Measurements from ENCODE around the gene CYP4A22. TPM values are rescaled to one million over a fixed set of nuclear protein-coding genes. Genes with fewer than 3 reads are reported as not detected.

Gene CYP4A22
- total RNA-seq, 2 donors from 2014 or later, result not detected

DNA sequence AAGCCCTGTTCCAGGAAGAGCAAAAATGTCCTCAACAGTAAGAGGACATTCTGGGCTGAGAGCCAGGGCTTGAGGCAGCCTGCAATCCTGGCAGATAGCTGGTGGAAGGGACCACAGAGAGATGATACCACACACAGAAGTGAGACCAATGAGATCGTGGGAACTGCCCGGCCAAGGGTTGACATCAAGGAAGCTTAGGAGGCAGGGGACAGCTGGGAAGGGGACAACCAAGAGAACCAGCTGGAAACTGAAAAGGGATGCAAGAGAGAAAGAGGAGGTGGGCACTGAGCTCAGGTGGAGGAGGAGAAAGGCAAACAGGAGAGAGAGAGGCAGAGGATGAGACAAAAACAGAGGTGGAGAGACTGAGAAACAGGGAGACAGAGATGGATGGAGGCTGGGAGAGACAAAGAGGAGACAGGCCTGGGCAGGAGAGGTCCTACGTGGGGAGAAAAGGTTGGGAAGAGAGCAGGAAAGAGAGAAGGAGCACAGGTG lies 43.4 kb downstream of the CYP4A22 start:
- DNase-seq (ENCODE audit: low spot score) (no peak), ATAC-seq (ENCODE audit: insufficient number of reproducible peaks, low FRiP score, low read depth) (no peak)
- peaks cover 10 to 14% of the 10 kb centered on the region in 2 donors for H3K4me1 ChIP-seq (ENCODE audit: control insufficient read depth in 1 of 2, low read depth in 2 of 2)
- no peak overlapping the region for H3K27ac ChIP-seq
- TF ChIP-seq, protein P1, sequence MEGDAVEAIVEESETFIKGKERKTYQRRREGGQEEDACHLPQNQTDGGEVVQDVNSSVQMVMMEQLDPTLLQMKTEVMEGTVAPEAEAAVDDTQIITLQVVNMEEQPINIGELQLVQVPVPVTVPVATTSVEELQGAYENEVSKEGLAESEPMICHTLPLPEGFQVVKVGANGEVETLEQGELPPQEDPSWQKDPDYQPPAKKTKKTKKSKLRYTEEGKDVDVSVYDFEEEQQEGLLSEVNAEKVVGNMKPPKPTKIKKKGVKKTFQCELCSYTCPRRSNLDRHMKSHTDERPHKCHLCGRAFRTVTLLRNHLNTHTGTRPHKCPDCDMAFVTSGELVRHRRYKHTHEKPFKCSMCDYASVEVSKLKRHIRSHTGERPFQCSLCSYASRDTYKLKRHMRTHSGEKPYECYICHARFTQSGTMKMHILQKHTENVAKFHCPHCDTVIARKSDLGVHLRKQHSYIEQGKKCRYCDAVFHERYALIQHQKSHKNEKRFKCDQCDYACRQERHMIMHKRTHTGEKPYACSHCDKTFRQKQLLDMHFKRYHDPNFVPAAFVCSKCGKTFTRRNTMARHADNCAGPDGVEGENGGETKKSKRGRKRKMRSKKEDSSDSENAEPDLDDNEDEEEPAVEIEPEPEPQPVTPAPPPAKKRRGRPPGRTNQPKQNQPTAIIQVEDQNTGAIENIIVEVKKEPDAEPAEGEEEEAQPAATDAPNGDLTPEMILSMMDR (IDR thresholded peaks at IDR 0.05), result no peak
- no peaks in the 10 kb centered on the region for H3K9me3 ChIP-seq
- no peak overlapping the region for H3K4me3 ChIP-seq
- no peaks in the 10 kb centered on the region for H3K36me3 ChIP-seq
- H3K27me3 ChIP-seq (replicated peaks; ENCODE audit: insufficient read depth), result no peaks in the 10 kb centered on the region

GRCh38 chr1:47181095-47181954 lies 44.1 kb downstream of the CYP4A22 start:
- no peak for DNase-seq (ENCODE audit: low spot score)

DNA sequence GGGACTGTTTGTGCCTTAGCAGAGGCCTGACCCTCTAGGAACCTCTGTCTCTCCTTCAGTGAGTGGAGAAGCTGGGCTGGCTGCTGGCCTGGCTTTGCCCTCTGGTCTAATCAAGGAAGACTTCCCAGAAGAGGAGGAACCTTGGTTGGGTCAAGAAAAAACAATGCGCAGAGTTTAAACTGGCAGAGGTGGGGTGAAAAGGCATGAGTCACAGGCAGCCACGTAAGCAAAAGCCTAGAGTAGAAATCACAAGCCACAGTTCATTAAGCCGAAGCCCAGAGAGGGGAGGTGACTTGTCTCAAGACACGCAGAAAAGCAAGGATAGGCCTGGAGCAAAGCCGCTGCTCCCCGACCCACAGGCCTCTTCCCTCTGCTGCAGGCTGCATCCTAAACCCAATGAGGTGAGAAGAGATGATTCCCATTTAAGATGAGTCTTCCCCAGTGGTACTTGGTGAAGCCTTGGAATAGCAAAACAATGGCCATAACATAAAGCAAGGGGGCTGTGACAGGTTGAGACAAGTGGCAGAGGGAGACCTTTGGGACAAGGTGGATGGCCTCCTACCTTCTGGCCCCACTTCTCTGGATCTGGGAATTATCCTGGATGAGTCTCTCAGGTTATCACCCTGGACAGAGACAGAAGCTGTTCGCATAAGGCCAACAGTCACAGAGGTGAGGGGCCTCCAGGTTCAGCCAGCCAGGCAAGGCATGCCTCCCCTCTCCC lies 44.9 kb downstream of the CYP4A22 start:
- DNase-seq (ENCODE audit: low spot score), result no peak

More at GRCh38 chr1:47181095-47181954, 44.1 kb downstream of the CYP4A22 start:
- TF ChIP-seq, protein P1 (IDR thresholded peaks at IDR 0.05), result no peak
- Histone ChIP-seq H3K27me3 (replicated peaks; ENCODE audit: insufficient read depth) (no peaks in the 10 kb centered on the region), H3K4me3 (no peak overlapping the region), H3K4me1 (ENCODE audit: control insufficient read depth in 1 of 2, low read depth in 2 of 2) (peaks cover 10 to 14% of the 10 kb centered on the region in 2 donors), H3K36me3 (no peaks in the 10 kb centered on the region), H3K27ac (no peak overlapping the region), H3K9me3 (no peaks in the 10 kb centered on the region)
- no peak for ATAC-seq (ENCODE audit: insufficient number of reproducible peaks, low FRiP score, low read depth)

DNA sequence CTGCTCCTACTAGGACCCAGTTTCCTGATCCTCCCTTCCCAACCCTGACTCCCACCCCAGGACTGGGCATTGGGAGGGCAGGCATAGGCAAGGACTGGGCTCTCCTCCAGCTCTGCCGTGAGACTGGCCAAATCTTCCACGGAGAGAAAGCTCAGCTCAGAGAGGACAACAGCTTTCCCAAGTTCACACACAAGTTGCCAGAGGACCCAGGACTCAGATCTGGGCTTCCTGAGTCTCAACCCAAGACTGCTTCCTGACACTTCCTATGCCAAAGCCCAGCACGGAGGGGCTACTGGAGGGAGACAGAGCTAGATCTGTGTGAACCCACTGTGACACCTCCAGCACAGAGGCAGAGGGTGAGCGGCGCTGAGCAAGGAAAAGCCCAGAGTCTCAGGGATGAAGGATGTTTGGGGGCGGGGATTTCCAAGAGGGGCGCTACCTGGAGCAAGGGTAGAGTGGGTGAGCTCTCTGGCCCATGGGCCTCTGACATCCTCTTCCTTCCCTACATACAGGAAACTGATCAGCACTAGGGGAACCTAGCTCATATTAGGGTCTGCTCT lies 45.5 kb downstream of the CYP4A22 start:
- no peak for DNase-seq (ENCODE audit: low spot score)
- Histone ChIP-seq H3K27ac (no peak overlapping the region), H3K27me3 (replicated peaks; ENCODE audit: insufficient read depth) (no peaks in the 10 kb centered on the region), H3K4me3 (no peak overlapping the region), H3K9me3 (no peaks in the 10 kb centered on the region), H3K36me3 (no peaks in the 10 kb centered on the region), H3K4me1 (ENCODE audit: control insufficient read depth in 1 of 2, low read depth in 2 of 2) (peaks cover 10 to 14% of the 10 kb centered on the region in 2 donors)
- no peak for ATAC-seq (ENCODE audit: insufficient number of reproducible peaks, low FRiP score, low read depth)
- TF ChIP-seq, protein P1 (IDR thresholded peaks at IDR 0.05), result no peak

More for the DNA sequence above, 44.9 kb downstream of the CYP4A22 start:
- Histone ChIP-seq H3K9me3 (no peaks in the 10 kb centered on the region), H3K27me3 (replicated peaks; ENCODE audit: insufficient read depth) (no peaks in the 10 kb centered on the region), H3K4me1 (ENCODE audit: control insufficient read depth in 1 of 2, low read depth in 2 of 2) (peaks cover 10 to 14% of the 10 kb centered on the region in 2 donors), H3K27ac (no peak overlapping the region), H3K4me3 (no peak overlapping the region), H3K36me3 (no peaks in the 10 kb centered on the region)
- ATAC-seq (ENCODE audit: insufficient number of reproducible peaks, low FRiP score, low read depth), result no peak
- TF ChIP-seq, protein P1 (IDR thresholded peaks at IDR 0.05), result no peak

Data from thoracic aorta (tissue), 2 donors.